Activated B cell treated with CpG ODN at 0.5 μM for 24 hours (primary cell): ENCODE results near the gene FAM210B. TPM values are rescaled to one million over a fixed set of nuclear protein-coding genes. Genes with fewer than 3 reads are reported as not detected.
A peak's percentile ranks its signal among the peaks of the same experiment; 100 is the strongest.

Experiments used
- ATAC-seq: fragments of 200-7000 bp; cut with Tn5 transposase; one replicate; pipeline ENCODE4 v1.10.0; 2021; ENCODE audit warnings: low read depth, mild to moderate bottlenecking, moderate library complexity
- CTCF ChIA-PET: fragments of 350-600 bp; sonication (Branson Sonifier 250); formaldehyde crosslinking; loops from one replicate; lab custom pipeline; 2021; ENCODE audit warnings: antibody characterized with exemption; lab: Charles Lee
- POLR2A ChIA-PET: fragments of 350-600 bp; sonication (Branson Sonifier 250); formaldehyde crosslinking; loops from one replicate; lab custom pipeline; 2021; ENCODE audit warnings: antibody characterized with exemption; lab: Charles Lee
- DNase-seq: peaks from one replicate; pipeline ENCODE4 v3.0.0; 2022
- H3K27ac Mint-ChIP-seq: one replicate; pipeline ENCODE4 v1.8.0; 2020; ENCODE audit warnings: mixed read lengths
- H3K27me3 Mint-ChIP-seq: one replicate; pipeline ENCODE4 v1.8.0; 2021; ENCODE audit warnings: mixed read lengths
- H3K36me3 Mint-ChIP-seq: one replicate; pipeline ENCODE4 v1.8.0; 2021; ENCODE audit warnings: low read depth, mixed read lengths
- H3K4me1 Mint-ChIP-seq: one replicate; pipeline ENCODE4 v1.8.0; 2021; ENCODE audit warnings: mixed read lengths
- H3K4me3 Mint-ChIP-seq: one replicate; pipeline ENCODE4 v1.8.0; 2020; ENCODE audit warnings: mild to moderate bottlenecking, mixed read lengths
- H3K9me3 Mint-ChIP-seq: one replicate; pipeline ENCODE4 v1.8.0; 2020; ENCODE audit warnings: mixed read lengths
- CTCF ChIP-seq: fragments of 200-600 bp; IDR thresholded peaks from one replicate; pipeline ENCODE4 v1.8.0; 2022; ENCODE audit warnings: antibody characterized with exemption, mild to moderate bottlenecking
- intact Hi-C: fragments of 100-400 bp; cut with micrococcal nuclease; formaldehyde crosslinking; loops from one replicate; pipeline ENCODE4 v1.15.1; 2024
- total RNA-seq: library from RNA; stranded (reverse); gene quantifications from 2 replicates; pipeline ENCODE4 v1.2.3, GENCODE V29; 2022

The FAM210B gene
- total RNA-seq, 1 donor from 2014 or later: 5.2 TPM

GRCh38 chr20:56412473-56412790, 53.7 kb downstream of the FAM210B start:
- ChIA-PET CTCF (interaction anchor here (1.3 kb wide), 1 partner anchor 14 kb away, joined by 3 read pairs; no protein-coding TSS in a partner anchor), POLR2A (interaction anchor here (1.1 to 1.3 kb wide), 2 partner anchors 20 to 53 kb away, joined by 4 to 7 read pairs; partner anchors contain the start of genes AURKA and CSTF1)
- Mint-ChIP-seq H3K4me3 (peak overlapping the region; percentile 68), H3K4me1 (peaks cover 19% of the 10 kb centered on the region), H3K9me3 (no peaks in the 10 kb centered on the region), H3K27me3 (no peaks in the 10 kb centered on the region), H3K27ac (peak overlapping the region; percentile 42), H3K36me3 (peaks cover 22% of the 10 kb centered on the region)
- TF ChIP-seq CTCF: no peak
- intact Hi-C loops: no loop called here
- ATAC-seq (no peak), DNase-seq (no peak)

GRCh38 chr20:56412949-56413348, 54.2 kb downstream of the FAM210B start:
- POLR2A ChIA-PET: no interaction called here
- no peak for ATAC-seq
- H3K36me3 Mint-ChIP-seq: peaks cover 17% of the 10 kb centered on the region
- H3K9me3 Mint-ChIP-seq: no peaks in the 10 kb centered on the region
- intact Hi-C loops: no loop called here
- peaks cover 19% of the 10 kb centered on the region for H3K4me1 Mint-ChIP-seq
- no peak overlapping the region for H3K4me3 Mint-ChIP-seq
- CTCF ChIA-PET: interaction anchor here (1.3 kb wide), 1 partner anchor 15 kb away, joined by 3 read pairs; no protein-coding TSS in a partner anchor
- no peaks in the 10 kb centered on the region for H3K27me3 Mint-ChIP-seq
- no peak for DNase-seq
- no peak for TF ChIP-seq CTCF
- no peak overlapping the region for H3K27ac Mint-ChIP-seq

- Mint-ChIP-seq H3K36me3 (peaks cover 6% of the 10 kb centered on the region), H3K27ac (no peak overlapping the region), H3K4me1 (peaks cover 24% of the 10 kb centered on the region), H3K4me3 (no peak overlapping the region), H3K9me3 (no peaks in the 10 kb centered on the region), H3K27me3 (no peaks in the 10 kb centered on the region)
- TF ChIP-seq CTCF: no peak
- no peak for DNase-seq
- no peak for ATAC-seq
- ChIA-PET CTCF (no interaction called here), POLR2A (no interaction called here)
- intact Hi-C loops: no loop called here
Measured at GRCh38 chr20:56414842-56415765, 56.3 kb downstream of the FAM210B start.

GRCh38 chr20:56417402-56417801, 58.6 kb downstream of the FAM210B start:
- Mint-ChIP-seq H3K9me3 (no peaks in the 10 kb centered on the region), H3K4me1 (peaks cover 12% of the 10 kb centered on the region), H3K36me3 (peaks cover 5% of the 10 kb centered on the region), H3K27me3 (no peaks in the 10 kb centered on the region), H3K27ac (no peak overlapping the region), H3K4me3 (no peak overlapping the region)
- ATAC-seq (no peak), DNase-seq (no peak)
- CTCF ChIA-PET: no interaction called here
- POLR2A ChIA-PET: no interaction called here
- intact Hi-C loops: no loop called here
- TF ChIP-seq CTCF: no peak

GRCh38 chr20:56417911-56418310, 59.1 kb downstream of the FAM210B start:
- DNase-seq (no peak), ATAC-seq (no peak)
- POLR2A ChIA-PET: no interaction called here
- Mint-ChIP-seq H3K4me3 (no peak overlapping the region), H3K27ac (no peak overlapping the region), H3K27me3 (no peaks in the 10 kb centered on the region), H3K9me3 (no peaks in the 10 kb centered on the region), H3K36me3 (peaks cover 3% of the 10 kb centered on the region), H3K4me1 (peaks cover 7% of the 10 kb centered on the region)
- CTCF ChIA-PET: no interaction called here
- intact Hi-C loops: no loop called here
- no peak for TF ChIP-seq CTCF

Other genes starting within 250 kb of the FAM210B start
- gene MC3R, start 110.2 kb upstream of the FAM210B start, total RNA-seq: not detected in 2 replicates
- gene AURKA, start 33.2 kb downstream of the FAM210B start, total RNA-seq: 3.8 and 4.7 TPM in 2 replicates
- gene CSTF1, start 33.7 kb downstream of the FAM210B start, total RNA-seq: 31.4 and 36.2 TPM in 2 replicates
- 0.29 and 0.51 TPM in 2 replicates for gene CASS4, start 53.3 kb downstream of the FAM210B start, total RNA-seq
- gene RTF2, start 109.7 kb downstream of the FAM210B start, total RNA-seq: 81.0 and 81.1 TPM in 2 replicates
- gene FAM209A, start 165.8 kb downstream of the FAM210B start, total RNA-seq: 1.9 and 2.6 TPM in 2 replicates
- 1.4 and 1.5 TPM in 2 replicates for gene FAM209B, start 174.3 kb downstream of the FAM210B start, total RNA-seq